GM12878 (cell line): ENCODE results near the gene DUS2. TPM values are rescaled to one million over a fixed set of nuclear protein-coding genes. Genes with fewer than 3 reads are reported as not detected.
A peak's percentile ranks its signal among the peaks of the same experiment; 100 is the strongest.

Source experiments
- ATAC-seq: fragments of 200-7000 bp; cut with Tn5 transposase; 3 replicates; pipeline ENCODE4 v1.9.1; 2020; ENCODE audit warnings: mild to moderate bottlenecking, moderate library complexity
- BruUV-seq: library from RNA; stranded (reverse); fragments of 400-500 nt; replicated peaks from 2 replicates; lab custom pipeline; 2021; lab: Mats Ljungman, UMichigan
- CTCF ChIA-PET: fragments of 300-600 bp; sonication (Branson Sonifier 250); formaldehyde crosslinking; extraction: SDS; loops from one replicate; lab custom pipeline; 2021; ENCODE audit warnings: inconsistent platforms; lab: Yijun Ruan, JAX
- POLR2A ChIA-PET: fragments of 350-600 bp; formaldehyde crosslinking; extraction: SDS; loops from one replicate; lab custom pipeline; 2021; ENCODE audit warnings: inconsistent platforms; lab: Charles Lee
- RAD21 ChIA-PET: fragments of 300-600 bp; sonication (Branson Sonifier 250); formaldehyde crosslinking; loops from one replicate; lab custom pipeline; 2023; ENCODE audit warnings: antibody characterized with exemption; ENCODE audit not compliant: unreplicated experiment; lab: Charles Lee
- SMC1A ChIA-PET: fragments of 300-600 bp; sonication (Branson Sonifier 250); formaldehyde crosslinking; loops from one replicate; lab custom pipeline; 2023; ENCODE audit not compliant: unreplicated experiment, uncharacterized antibody; lab: Charles Lee
- DNase-seq: peaks from one replicate; pipeline ENCODE4 v3.0.0-alpha.2; 2011; ENCODE audit warnings: low read depth, low spot score
- FAIRE-seq: peaks from 3 replicates; lab custom pipeline; 2011; peaks lifted over from hg19 to GRCh38; lab: Jason Lieb, UNC
- H2AFZ ChIP-seq: 2 replicates; pipeline ENCODE4 v1.6.0; 2011; ENCODE audit warnings: low read depth, low read length, control low read depth; ENCODE audit not compliant: control insufficient read depth
- H3K27ac ChIP-seq: 2 replicates; pipeline ENCODE4 v1.5.1; 2011; ENCODE audit warnings: control low read depth; ENCODE audit not compliant: control insufficient read depth, insufficient read depth
- H3K27me3 ChIP-seq, 2 experiments: replicated peaks in 1 of 2; 2 replicates each; pipeline versions ENCODE4 v1.6.0 to v1.6.1; 2011; ENCODE audit warnings: low read length in 1 of 2; ENCODE audit not compliant: control insufficient read depth in 2 of 2, insufficient read depth in 2 of 2
- H3K36me3 ChIP-seq, 2 experiments: 2 replicates each; pipeline ENCODE4 v1.5.1; 2011; ENCODE audit warnings: low read length in 1 of 2; ENCODE audit not compliant: control insufficient read depth in 2 of 2, insufficient read depth in 2 of 2
- H3K4me1 ChIP-seq: 2 replicates; pipeline ENCODE4 v1.6.1; 2011; ENCODE audit warnings: mild to moderate bottlenecking, low read length, moderate library complexity, mixed read lengths; ENCODE audit not compliant: control insufficient read depth, insufficient read depth
- H3K4me2 ChIP-seq: 2 replicates; pipeline ENCODE4 v1.6.0; 2011; ENCODE audit warnings: control low read depth; ENCODE audit not compliant: control insufficient read depth, insufficient read depth
- H3K4me3 ChIP-seq: fragments of 200-600 bp; sonication (generic); 2 replicates; pipeline ENCODE4 v1.5.1; 2016
- H3K79me2 ChIP-seq: 2 replicates; pipeline ENCODE4 v1.6.0; 2011; ENCODE audit warnings: low read length; ENCODE audit not compliant: control insufficient read depth, insufficient read depth
- H3K9ac ChIP-seq: 2 replicates; pipeline ENCODE4 v1.8.0; 2011; ENCODE audit warnings: low read length, control low read depth, mixed read lengths; ENCODE audit not compliant: control insufficient read depth, insufficient read depth
- H3K9me3 ChIP-seq: replicated peaks from 3 replicates; pipeline ENCODE4 v1.5.1; 2011; ENCODE audit warnings: mild to moderate bottlenecking, low read length; ENCODE audit not compliant: control insufficient read depth, insufficient read depth
- H4K20me1 ChIP-seq: 2 replicates; pipeline ENCODE4 v1.6.0; 2011; ENCODE audit not compliant: control insufficient read depth, insufficient read depth
- BCLAF1 ChIP-seq: fragments of 450-650 bp; IDR thresholded peaks from 2 replicates; pipeline ENCODE4 v1.6.1; 2017; ENCODE audit warnings: antibody characterized with exemption, mild to moderate bottlenecking, moderate library complexity
- E4F1 ChIP-seq: fragments of 450-650 bp; IDR thresholded peaks from 2 replicates; pipeline ENCODE4 v1.6.1; 2018; ENCODE audit warnings: borderline replicate concordance, mild to moderate bottlenecking; ENCODE audit not compliant: partially characterized antibody
- MYB ChIP-seq: fragments of 150-350 bp; IDR thresholded peaks from 2 replicates; pipeline ENCODE4 v1.6.1; 2014; ENCODE audit warnings: mild to moderate bottlenecking, low read depth, low read length, borderline replicate concordance
- PKNOX1 ChIP-seq: fragments of 450-650 bp; IDR thresholded peaks from 2 replicates; pipeline ENCODE4 v1.6.1; 2016; ENCODE audit warnings: mild to moderate bottlenecking
- STAT3 ChIP-seq: IDR thresholded peaks from 2 replicates; pipeline ENCODE4 v1.6.1; 2011; ENCODE audit warnings: low read depth, low read length, improper control_type of control experiment
- TBL1XR1 ChIP-seq: IDR thresholded peaks from 2 replicates; pipeline ENCODE4 v1.6.1; 2012; ENCODE audit warnings: low read depth, low read length, improper control_type of control experiment
- TCF7 ChIP-seq: IDR thresholded peaks from 2 replicates; pipeline ENCODE4 v1.6.1; 2014; ENCODE audit warnings: antibody characterized with exemption, borderline replicate concordance
- ZBTB33 ChIP-seq: fragments of 450-650 bp; IDR thresholded peaks from 2 replicates; pipeline ENCODE4 v1.6.1; 2017; ENCODE audit warnings: mild to moderate bottlenecking
- WGBS: methylation state at CpG from one replicate; pipeline ENCODE4 v1.1.6; 2016; ENCODE audit warnings: low lambda C conversion rate; ENCODE audit not compliant: insufficient replicate concordance, insufficient coverage; ENCODE audit errors: missing lambda C conversion rate; 5-methylcytosine and 5-hydroxymethylcytosine counted together
- in situ Hi-C: fragments of 300-500 bp; cut with MboI; formaldehyde crosslinking; loops from 9 replicates; pipeline ENCODE4 v1.14.3; 2018; ENCODE audit warnings: mixed read lengths
- intact Hi-C: fragments of 100-400 bp; cut with micrococcal nuclease; formaldehyde crosslinking; loops from one replicate; pipeline ENCODE4 v1.14.2; 2022; ENCODE audit not compliant: unreplicated experiment
- polyA plus RNA-seq, 11 experiments: library from polyadenylated mRNA; depleted of rRNA in 4 of 11; unstranded in 6 of 11; stranded (reverse) in 5 of 11; fragments of >200 nt; fragmentation: Nextera tagmentation in 4 of 11; fragmentation: Illumina TruSeq in 1 of 11; extraction: Ambion mirVana in 4 of 11; extraction: Trizol in 1 of 11; gene quantifications; 1 replicate in 1 of 11; 2 replicates in 10 of 11; pipeline versions ENCODE4 v1.2.1 to v1.2.3, GENCODE V29; 2011 to 2016; ENCODE audit warnings: inconsistent platforms in 2 of 11, missing spikeins in 2 of 11, low read depth in 1 of 11
- total RNA-seq, 4 experiments: library from RNA; depleted of rRNA in 3 of 4; stranded (reverse); fragments of >200 nt in 3 of 4; fragmentation: Illumina TruSeq in 1 of 4; extraction: Trizol in 1 of 4; gene quantifications; 2 replicates each; pipeline versions ENCODE4 v1.2.1 to v1.2.3, GENCODE V29; 2013 to 2021

DUS2 gene
- total and polyA plus RNA-seq, 10 of the 15 experiments (the other 5 are each of a cell fraction or from before 2014, with no cell fraction given): 4.8 to 32.3 (median 25.5) TPM

GRCh38 chr16:68078701-68079375 lies 55.8 kb downstream of the DUS2 start:
- RAD21 ChIA-PET: interaction anchor here (1.1 kb wide), 1 partner anchor 143 kb away, joined by 3 read pairs; no protein-coding TSS in a partner anchor
- intact Hi-C loops: no loop called here
- no peak for FAIRE-seq
- no peaks in the 10 kb centered on the region for H3K9me3 ChIP-seq
- H3K4me1 ChIP-seq: peaks cover 44% of the 10 kb centered on the region
- SMC1A ChIA-PET: no interaction called here
- peaks cover 15 to 35% of the 10 kb centered on the region in 2 experiments for H3K36me3 ChIP-seq
- H3K9ac ChIP-seq: no peak overlapping the region
- no peak for DNase-seq
- BruUV-seq: no TSS peak
- 85% methylated on average over 8 of the region's 8 CpGs for WGBS
- H3K4me3 ChIP-seq: no peak overlapping the region
- H3K27ac ChIP-seq: peak overlapping the region; percentile 67; the same call in 1 of the 2 replicates
- no peaks in the 10 kb centered on the region for H3K79me2 ChIP-seq
- no peaks in the 10 kb centered on the region for H3K27me3 ChIP-seq
- no peaks in the 10 kb centered on the region for H4K20me1 ChIP-seq
- H3K4me2 ChIP-seq: peak overlapping the region; percentile 62; the same call in 1 of the 2 replicates
- TF ChIP-seq E4F1: no peak
- no peak for TF ChIP-seq BCLAF1
- no peak for TF ChIP-seq TCF7
- TF ChIP-seq ZBTB33: no peak
- no peak for TF ChIP-seq MYB
- no peak for TF ChIP-seq TBL1XR1
- TF ChIP-seq STAT3: no peak
- TF ChIP-seq PKNOX1: no peak
- CTCF ChIA-PET: interaction anchor here (1.2 to 2.4 kb wide), 4 partner anchors 8 to 39 kb away, joined by 3 to 7 read pairs (median 4); no protein-coding TSS in a partner anchor
- no peak for ATAC-seq
- POLR2A ChIA-PET: interaction anchor here (0.5 to 1.1 kb wide), 3 partner anchors 15 to 240 kb away, joined by 3 to 5 read pairs (median 3); no protein-coding TSS in a partner anchor
- in situ Hi-C loops: no loop called here
- H2AFZ ChIP-seq: no peak overlapping the region
